NCI-H1694 (cell line): Measurements from ENCODE around the gene PERP.

Source experiments
- DNase-seq: peaks from one replicate; lab custom pipeline; 2025; lab: John Stamatoyannopoulos, UW

The PERP gene

GRCh38 chr6:138044972-138045371 is 62.2 kb downstream of the PERP start:
- no peak for DNase-seq

GRCh38 chr6:138044458-138044857 is 62.8 kb downstream of the PERP start:
- no peak for DNase-seq
